Tibial nerve (tissue), 4 donors: ENCODE results near the gene CCDC126.

Experiments
- EP300 ChIP-seq, 2 donors: sonication (generic); formaldehyde crosslinking; IDR thresholded peaks; one replicate each; pipeline ENCODE4 v1.6.1; 2017; ENCODE audit warnings: antibody characterized with exemption in 2 of 2, mild to moderate bottlenecking in 1 of 2
- POLR2A ChIP-seq, 2 donors: fragments of 450-650 bp; IDR thresholded peaks; one replicate each; pipeline ENCODE4 v1.6.1; 2017; ENCODE audit warnings: antibody characterized with exemption in 2 of 2, mild to moderate bottlenecking in 2 of 2, moderate library complexity in 2 of 2
- TF ChIP-seq, protein P1 (sequence below), 5 experiments: fragments of 200-600 bp in 3 of 5; fragments of 450-650 bp in 2 of 5; sonication (generic) in 3 of 5; IDR thresholded peaks; one replicate each; pipeline ENCODE4 v1.5.1; 2016 to 2019; ENCODE audit warnings: antibody characterized with exemption in 5 of 5, mild to moderate bottlenecking in 3 of 5, moderate library complexity in 2 of 5

DNA sequence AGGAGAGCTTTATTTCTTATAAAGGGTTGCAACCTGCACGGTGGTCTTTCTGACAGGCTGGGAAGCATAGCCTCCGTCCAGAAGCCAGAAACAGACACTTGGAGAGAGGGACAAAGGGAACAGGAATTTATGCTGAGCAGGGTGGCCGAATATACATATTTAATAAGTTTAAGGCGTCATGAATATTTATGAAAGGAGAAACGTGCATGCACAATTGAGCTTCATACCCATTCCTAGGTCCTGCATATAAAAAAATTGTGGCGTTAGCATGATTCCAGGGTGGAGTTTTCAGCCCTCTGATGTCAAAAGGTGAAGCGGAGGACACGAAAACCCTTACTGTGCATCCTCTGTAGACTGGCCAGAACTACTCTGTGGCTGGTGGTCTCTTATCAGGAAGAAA lies 10.7 kb downstream of the CCDC126 start:
- TF ChIP-seq, protein P1, sequence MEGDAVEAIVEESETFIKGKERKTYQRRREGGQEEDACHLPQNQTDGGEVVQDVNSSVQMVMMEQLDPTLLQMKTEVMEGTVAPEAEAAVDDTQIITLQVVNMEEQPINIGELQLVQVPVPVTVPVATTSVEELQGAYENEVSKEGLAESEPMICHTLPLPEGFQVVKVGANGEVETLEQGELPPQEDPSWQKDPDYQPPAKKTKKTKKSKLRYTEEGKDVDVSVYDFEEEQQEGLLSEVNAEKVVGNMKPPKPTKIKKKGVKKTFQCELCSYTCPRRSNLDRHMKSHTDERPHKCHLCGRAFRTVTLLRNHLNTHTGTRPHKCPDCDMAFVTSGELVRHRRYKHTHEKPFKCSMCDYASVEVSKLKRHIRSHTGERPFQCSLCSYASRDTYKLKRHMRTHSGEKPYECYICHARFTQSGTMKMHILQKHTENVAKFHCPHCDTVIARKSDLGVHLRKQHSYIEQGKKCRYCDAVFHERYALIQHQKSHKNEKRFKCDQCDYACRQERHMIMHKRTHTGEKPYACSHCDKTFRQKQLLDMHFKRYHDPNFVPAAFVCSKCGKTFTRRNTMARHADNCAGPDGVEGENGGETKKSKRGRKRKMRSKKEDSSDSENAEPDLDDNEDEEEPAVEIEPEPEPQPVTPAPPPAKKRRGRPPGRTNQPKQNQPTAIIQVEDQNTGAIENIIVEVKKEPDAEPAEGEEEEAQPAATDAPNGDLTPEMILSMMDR (IDR thresholded peaks at IDR 0.05), result no peak
- no peak for TF ChIP-seq POLR2A (IDR thresholded peaks at IDR 0.05)
- no peak for TF ChIP-seq EP300 (IDR thresholded peaks at IDR 0.05)
